ENCODE results near the gene SNED1.

Gene SNED1

DNA sequence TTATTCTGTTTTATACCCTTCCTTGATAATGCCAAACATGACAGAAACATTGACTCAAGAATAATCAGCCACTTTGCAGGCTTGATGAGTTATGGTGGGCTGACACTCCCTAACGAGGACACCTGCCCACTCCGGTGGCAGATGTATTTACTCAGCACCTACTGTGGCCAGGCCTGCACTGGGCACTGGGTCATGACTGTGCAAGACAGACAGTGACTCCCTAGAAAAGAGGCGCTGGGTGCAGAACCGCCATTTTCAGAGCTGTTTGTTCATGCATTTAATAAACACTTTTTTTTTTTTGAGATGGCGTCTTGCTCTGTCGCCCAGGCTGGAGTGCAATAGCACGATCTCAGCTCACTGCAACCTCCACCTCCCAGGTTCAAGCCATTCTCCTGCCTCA, 32.5 kb downstream of the SNED1 start:
- no peak for DNase-seq

DNA sequence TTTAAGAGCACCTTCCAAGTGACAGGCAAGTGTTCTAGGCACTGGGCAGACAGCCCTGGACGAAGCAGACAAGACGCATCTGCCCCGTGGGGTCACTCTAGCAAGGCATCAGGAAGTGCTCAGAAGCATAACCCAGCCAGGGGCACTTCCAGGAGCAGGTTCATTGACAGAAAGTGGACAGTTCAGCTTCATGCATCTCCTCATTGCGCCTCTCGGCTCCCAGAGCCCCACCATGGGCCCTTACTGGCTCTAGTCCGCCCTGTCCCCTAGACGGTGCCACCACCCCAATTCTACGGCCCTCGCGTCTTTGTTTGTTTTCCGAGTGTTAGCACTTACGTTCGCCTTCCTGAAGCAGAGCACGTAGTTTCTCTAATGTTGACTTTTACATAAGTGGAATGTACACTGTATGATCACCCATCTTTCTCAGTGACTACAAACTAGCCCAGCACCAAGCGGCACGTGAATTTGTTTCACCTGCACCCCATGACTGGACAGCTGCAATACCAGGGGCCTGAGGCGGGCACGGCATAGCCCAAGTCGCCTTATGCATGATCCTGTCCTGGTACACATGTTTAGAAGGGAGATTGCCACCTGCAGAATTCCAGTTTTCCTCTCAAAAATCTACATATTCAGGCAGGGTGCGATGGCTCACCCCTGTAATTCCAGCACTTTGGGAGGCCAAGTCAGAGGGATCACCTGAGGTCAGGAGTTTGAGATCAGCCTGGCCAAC, 33.2 kb downstream of the SNED1 start:
- DNase-seq: no peak

DNA sequence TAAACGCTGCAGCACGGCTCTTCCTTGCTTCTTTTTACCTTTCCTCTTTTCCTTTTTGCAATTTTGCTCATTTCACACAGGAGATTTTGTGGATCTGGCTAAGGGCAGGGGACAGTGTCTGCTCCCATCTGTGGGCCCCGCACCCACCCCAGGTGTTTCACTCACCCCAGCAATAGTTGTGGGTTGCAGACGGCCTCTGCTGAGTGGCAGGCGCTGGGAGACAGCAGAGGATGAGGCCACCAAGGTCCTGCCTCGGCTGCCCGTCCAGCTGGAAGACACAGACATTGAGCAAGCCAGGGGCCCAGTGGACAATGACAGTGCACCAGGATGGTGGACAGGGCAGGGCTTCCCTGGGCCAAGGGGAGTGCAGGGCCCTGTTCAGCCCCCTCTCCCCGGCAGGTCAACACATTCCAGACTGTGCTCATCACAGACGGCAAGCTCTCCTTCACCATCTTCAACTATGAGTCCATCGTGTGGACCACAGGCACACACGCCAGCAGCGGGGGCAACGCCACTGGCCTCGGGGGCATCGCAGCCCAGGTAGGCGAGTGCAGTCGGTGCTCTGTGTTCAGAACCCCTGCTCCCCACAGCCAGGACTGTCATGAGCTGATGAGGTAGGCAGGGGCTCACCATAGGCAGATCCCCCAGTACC, 35.0 kb downstream of the SNED1 start:
- no peak for DNase-seq

DNA sequence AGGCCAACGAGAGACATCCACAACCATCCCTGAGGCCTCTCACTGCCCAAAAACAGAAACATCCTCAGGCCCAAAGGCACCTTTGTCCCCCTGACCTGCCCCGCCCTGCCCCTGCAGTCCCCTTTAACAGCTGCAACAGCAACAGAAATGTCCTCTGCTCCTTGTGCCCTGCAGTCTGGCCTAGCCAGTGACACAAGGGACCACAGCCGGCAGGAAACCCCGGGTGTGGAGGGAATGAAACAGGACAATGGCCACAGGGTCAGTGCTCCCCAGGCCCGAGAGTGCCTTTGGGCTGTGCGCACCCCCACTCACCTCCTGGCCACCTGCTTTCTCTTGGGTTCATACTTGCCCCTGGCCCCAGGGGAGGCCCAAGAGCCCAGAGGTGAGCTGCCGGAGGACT, 35.6 kb downstream of the SNED1 start:
- no peak for DNase-seq

DNA sequence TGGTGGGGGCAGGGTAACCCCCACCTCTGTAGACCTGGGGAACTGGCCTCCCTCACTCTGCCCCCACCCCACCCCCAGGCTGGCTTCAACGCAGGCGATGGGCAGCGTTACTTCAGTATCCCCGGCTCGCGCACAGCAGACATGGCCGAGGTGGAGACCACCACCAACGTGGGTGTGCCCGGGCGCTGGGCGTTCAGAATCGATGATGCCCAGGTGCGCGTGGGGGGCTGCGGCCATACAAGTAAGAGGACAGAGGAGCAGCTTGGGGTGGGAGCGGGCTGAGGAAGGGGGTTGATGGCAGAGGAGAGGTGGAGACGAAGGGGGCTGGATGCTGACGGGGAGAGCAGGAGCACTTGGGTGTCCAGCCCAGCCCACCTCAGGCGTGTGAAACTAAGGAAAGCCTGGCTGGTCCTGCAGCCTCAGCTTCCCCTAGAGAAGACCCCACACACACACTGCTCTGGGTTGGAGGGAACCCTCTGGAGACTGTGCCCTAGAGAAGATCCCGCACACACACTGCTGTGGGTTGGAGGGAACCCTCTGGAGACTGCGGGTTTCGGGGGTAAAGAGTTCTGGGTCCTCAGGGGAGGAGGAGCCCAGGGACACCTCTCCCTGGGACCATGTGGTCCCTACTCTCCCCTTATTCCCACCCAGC, 36.2 kb downstream of the SNED1 start:
- no peak for DNase-seq

DNA sequence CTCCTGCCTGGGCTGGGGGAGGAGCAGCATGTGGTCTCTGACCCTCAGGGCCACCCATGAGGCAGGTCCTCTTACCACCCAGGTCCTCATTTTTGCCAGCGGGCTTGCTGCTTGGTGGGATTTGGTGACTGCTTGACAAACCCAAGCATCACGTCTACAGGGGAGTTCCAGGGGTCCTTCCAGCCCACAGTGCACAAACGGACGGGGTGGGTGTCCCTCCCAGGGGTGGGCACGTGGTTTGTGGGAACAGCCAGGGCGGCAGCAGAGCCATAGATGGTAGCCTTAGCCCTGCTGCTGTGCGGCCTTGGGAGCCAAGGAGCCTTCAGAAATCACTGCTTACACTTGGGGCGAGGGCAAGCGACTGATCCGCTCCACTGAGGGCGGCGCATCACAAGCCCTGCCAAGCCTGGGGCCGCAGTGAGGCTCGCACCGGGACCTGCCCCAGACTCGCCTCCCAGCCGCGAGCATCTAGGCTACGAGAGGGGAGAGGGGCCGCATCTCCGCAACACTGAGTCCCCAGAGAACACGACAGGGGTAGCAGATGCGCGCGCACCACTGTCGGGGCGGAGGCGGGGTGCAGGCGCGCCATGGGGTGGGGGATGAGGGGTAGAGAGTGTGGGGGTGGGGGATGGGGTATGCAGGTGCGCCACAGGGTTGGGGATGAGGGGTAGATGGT, 36.9 kb downstream of the SNED1 start:
- DNase-seq: no peak

DNA sequence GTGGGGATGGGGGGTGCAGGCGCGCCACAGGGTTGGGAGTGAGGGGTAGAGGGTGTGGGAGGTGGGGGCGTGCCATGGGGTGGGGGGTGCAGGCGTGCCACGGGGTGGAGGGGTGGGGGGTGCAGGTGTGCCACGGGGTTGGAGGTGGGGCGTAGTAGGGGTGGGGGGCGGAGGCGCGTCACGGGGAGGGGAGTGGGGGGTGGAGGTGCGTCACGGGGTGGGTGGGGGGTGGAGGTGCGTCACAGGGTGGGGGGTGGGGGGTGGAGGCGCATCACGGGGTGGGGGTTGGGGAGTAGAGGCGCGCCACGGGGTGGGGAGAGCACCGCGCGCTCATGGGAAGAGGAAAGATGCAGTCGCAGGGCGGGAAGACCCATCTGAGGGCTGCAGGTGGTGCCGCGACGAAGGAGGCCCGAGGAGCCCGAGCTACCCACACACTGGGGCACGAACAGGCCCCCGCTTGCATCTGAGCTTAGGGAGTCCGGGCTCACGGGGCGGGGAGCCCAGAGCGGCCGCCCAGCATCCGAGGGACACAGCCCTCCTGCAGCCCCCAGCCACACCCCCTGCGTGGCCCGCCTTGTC, 37.5 kb downstream of the SNED1 start:
- no peak for DNase-seq

DNA sequence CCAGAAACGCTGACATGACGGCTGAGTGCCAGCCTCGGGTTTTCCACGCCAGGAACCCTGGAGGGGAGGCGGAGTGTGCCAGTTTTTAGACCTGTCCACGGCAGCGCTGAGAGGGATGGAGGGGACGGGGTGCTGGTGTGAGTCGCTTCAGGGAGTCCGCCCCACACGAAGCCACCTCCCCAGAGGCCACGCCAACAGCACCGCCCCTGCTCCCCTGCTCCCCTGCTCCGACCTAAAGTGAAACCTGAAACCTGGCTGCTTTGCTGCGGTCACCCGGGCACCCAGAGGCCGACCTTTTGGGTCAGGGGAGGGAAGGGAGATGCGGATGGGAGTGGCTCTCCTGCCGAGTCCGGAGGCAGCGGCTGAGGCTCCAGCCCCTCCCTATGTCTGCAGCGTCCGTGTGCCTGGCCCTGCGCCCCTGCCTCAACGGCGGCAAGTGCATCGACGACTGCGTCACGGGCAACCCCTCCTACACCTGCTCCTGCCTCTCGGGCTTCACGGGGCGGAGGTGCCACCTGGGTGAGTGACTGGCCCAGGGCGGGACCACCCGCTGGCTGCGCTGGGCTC, 38.1 kb downstream of the SNED1 start:
- DNase-seq: no peak

DNA sequence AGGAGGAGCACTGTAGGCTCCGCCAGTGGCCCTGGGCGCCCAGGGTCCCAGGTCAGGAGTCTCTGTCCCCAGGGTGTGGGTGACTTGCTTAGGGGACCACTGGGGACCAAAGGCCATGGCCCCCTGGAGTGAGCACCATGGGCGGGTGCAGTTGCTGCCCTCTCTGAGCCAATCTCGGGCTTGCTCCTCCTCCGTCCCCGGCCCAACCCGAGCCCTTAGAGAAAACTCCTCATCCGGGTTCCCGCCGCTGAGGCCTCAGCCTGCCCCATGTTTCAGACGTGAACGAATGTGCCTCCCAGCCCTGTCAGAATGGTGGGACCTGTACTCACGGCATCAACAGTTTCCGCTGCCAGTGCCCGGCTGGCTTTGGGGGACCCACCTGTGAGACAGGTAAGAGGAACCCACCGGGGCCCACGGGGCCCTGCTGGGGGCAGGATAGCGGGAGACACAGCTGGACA, 38.6 kb downstream of the SNED1 start:
- DNase-seq: no peak

DNA sequence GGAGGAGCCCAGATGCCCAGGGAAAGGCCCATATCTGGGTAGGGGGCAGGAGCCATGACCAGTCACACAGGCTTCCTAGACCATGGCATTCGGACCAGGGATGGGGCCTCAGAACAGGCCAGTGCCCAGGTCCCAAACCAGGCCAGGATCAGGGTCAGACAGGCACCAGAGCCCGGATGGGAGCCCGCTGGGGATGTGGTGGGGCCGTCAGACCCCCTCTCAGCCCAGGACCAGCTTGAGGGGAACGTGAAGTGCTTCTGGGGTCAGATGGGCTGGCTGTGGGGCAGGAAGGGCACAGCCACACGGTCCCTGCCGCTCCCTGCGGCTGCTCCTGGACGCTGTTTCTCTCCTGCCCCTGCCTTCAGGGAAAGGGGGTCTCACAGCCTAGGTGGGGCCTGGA, 39.1 kb downstream of the SNED1 start:
- no peak for DNase-seq

DNA sequence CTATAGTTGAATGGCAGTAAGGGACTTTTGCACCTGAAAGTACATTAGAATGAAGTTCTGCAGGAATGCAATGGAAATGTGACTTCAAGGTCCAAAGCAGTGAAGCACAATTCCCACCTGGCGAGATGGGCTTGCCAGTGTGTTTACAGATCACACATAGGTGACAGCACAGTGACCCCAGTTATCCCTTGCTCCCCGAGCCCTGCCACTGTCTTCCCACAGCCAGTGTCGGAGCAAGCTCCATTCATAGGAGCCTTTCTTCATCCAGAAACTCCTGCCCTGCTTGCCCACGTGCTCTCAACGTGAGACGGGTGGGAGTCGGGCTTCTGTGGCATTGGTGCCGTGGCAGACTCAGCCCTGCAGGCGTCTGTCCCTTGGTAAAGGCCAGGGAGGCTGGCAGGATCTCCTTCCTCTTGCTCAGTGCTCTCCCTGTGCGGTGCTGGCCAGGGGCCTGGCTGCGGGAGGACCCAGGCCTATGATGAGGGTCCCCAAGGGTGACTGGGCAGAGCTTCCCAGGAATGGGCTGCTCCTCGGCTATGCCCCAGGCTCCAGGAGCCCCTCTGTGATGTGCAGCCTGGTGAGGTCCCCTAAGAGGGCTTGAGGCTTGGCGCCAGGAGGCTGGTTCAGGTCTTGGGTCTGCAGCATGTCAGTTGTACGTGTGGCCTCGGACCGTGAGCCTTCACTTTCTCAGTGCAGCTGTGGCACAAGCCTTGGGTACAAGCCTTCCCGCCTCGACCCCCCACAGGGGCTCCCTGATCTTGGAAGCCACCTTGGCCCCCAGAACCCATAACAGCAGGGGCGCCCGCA, 40.2 kb downstream of the SNED1 start:
- no peak for DNase-seq

DNA sequence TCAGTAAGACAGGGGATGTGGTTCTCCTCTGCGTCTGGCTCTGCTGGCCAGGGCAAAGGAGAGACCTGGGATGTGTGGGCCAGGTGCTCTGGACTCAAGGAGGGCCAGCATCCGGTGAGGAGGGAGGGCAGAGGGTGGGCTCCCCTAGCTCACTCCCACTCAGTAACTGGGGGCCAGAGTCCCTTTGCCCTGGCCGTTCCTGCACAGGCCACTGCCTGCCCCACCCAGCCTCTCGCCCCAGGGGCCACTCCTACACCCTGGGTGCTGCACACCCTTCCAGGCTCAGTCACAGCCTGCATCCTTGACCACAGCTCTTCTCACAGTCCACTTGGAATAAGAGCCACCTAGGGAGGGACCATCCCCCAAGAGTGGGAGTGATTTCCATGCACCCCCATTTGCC, 41.0 kb downstream of the SNED1 start:
- no peak for DNase-seq

DNA sequence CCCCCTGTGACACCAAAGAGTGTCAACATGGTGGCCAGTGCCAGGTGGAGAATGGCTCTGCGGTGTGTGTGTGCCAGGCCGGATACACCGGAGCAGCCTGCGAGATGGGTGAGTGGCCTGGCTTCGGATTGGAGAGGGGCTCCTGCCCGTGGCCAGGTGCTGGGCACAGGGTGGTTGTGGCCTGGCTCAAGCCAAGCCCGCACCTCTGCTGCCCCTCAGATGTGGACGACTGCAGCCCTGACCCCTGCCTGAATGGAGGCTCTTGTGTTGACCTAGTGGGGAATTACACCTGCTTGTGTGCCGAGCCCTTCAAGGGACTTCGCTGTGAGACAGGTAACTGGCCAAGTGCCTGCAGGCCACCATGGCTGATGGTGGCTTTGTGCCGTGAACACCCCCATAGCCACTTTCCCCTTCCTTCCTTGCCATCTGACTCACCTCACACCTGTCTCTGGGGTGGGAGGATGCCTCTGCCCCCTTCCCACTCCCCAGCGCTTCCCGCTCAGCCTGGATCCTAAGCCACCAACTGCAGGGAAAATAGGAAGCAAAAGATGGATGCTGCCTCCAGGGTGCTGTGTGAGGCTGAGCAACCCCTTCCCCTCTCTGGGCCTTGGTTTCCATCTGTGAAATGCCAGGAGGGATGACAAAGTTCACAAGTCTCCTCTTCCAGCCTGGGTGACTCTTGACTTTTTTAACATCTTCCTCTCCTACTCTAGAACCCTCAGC, 41.8 kb downstream of the SNED1 start:
- DNase-seq: no peak

DNA sequence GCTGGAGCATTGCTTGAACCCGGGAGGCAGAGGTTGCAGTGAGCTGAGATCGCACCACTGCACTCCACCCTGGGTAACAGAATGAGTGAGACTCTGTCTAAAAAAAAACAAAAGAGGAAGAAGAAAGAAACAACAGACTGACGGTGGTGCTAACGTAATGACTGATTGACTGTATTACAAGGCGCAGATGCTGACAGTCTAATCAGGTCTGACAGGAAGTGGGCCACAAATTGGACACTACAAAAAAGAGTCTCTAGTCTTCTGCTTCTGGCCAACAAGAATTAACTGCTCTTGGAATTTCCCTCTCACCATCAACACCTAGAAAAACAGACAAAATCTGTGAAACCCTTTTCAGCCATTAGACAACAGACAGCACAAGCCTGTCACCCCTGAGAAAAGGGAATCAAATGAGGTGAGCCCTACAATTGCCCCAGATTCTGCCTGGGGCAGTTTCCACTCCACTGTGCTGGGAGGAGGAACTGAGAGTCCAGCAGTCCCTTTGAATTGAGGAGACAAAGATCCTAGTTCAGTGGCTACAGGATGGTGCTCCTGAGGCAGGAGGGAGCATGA, 43.3 kb downstream of the SNED1 start:
- no peak for DNase-seq

DNA sequence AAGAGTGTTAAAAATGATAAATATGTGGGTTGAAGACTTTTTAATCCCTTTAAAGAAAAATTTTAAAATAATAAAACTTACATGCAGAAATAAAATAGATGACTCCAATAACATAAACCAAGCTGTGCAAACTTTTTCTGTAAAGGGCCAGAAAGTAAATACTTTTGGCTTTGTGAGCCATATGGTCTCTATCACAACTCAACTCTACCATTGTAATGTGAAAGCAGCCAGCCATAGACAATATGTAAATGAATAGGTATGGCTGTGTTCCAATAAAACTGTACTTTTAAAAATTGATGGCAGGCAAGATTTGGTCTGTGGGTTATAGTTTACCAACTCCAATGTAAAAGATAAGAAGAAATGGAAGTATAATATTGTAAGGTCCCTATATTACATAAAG, 45.2 kb downstream of the SNED1 start:
- DNase-seq: no peak

DNA sequence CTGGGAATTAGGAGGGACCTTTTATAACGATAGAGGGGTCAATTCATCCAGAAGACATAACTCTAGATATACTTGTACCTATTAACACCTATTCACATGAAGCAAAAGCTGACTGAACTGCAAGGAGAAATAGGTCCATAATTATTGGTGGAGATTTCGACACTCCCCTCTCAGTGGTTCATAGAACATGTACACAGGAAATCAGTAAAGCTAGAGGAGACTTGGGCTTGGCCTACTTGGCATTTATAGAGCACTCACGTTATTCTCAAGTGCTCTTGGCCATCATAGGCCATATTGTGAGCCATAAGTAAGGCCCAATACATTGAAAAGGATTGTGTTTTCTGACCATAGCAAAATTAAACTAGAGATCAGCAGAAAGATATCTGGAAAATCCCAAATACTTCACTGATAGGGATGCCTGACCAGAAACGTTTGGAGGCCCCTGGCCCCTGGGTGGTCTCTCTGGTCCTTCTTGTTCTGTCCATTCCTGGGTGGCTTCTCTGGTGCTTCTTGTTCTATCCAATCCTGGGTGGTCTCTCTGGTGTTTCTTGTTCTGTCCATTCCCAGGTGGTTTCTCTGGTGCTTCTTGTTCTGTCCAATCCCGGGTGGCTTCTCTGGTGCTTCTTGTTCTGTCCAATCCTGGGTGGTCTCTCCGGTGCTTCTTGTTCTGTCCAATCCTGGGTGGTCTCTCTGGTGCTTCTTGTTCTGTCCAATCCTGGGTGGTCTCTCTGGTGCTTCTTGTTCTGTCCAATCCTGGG, 49.0 kb downstream of the SNED1 start:
- no peak for DNase-seq

DNA sequence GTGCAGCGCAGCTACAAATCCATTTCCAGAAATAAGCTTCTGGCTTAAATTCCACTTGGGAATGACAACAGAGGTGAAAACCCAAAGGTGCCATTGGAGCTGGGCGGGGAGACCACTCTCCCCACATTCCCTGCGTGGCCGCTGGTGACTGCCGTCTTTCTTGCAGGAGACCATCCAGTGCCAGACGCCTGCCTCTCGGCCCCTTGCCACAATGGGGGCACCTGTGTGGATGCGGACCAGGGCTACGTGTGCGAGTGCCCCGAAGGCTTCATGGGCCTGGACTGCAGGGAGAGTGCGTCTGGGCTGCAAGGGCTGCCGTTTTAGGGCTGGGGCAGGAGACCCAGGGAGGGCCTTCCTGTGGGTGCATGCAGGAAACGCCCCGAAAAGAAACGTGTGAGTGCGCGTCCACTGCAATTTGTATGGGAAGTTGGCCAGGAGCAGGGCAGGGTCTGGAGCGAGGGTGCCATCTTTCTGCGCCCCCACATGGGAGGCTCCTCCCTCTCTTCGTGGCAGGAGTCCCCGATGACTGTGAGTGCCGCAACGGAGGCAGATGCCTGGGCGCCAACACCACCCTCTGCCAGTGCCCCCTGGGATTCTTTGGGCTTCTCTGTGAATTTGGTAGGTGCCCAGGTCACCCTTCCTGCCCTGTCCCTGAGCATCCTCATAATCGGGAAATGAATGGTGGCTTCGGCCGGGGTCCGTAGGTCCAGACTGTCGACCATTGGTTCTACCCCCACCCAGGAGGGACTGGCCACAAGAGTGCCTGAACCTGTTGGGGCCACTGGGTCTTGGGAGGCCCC, 49.9 kb downstream of the SNED1 start:
- DNase-seq: no peak

DNA sequence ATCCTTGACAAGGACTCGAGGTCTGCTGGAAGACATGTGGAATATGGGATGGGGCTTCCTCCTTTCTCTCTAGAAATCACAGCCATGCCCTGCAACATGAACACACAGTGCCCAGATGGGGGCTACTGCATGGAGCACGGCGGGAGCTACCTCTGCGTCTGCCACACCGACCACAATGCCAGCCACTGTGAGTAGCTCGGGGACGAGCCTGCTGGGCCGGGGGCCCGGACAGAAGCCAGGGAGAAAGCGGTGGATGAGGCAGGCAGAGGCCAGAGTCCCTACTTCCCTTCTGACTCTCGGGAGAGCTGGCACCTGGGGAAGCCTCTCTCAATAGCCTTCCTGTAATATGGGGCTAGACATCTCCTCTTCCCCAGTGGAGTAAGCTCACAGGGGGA, 50.5 kb downstream of the SNED1 start:
- no peak for DNase-seq

Measured in EL (cell line).